ENCODE data around the gene RFC2. TPM values are rescaled to one million over a fixed set of nuclear protein-coding genes. Genes with fewer than 3 reads are reported as not detected.

Gene RFC2
- total and polyA plus RNA-seq, 2 of the 8 experiments (the other 6 are each of a cell fraction or from before 2014, with no cell fraction given), result 52.9 to 85.4 TPM

DNA sequence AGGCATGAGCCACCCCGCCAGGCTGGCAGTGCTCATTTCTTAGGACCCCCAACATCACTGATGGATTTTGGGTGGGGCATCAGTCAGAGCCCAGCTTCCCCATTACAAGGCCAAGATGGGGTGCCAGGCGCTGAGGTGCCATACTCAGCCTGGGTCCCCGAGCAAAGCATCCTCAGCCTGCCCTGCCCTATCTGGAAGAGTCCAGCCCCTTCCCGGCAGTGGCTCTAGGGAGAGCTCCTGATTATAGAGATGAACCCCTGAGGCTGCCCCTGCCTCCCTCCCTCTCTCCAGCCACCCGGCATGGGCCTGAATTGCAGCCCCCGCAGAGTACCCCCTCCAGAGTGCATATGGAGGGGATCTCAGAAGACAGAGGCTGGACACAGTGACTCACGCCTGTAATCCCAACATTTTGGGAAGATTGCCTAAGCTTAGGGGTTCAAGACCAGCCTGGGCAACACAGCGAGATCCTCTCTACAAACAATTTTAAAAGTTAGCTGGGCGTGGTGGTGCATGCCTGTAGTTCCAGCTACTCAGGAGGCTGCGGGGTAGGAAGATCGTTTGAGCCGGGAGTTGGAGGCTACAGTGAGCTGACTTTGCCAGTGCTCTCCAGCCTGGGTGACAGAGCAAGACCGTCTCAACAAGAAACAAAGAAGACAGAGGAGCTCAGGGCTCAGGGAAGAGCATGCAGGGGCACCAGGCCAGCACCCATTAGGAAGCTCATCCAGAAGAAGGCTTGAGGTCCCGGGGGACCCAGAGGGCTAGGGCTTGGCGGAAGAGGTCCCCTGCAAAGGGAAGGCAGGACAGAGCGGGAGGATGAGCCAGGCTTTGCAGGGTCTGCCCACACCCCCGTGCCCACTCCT is 31.1 kb downstream of the RFC2 start:
- Histone ChIP-seq H2BK120ac (replicated peaks; ENCODE audit: low read depth, low read length) (no peak overlapping the region), H2BK12ac (ENCODE audit: low read depth, low read length) (peak overlapping the region; percentile 9; the same call in 1 of the 2 replicates), H3K79me2 (ENCODE audit: control insufficient read depth in 1 of 2, insufficient read depth in 2 of 2, low read length in 2 of 2) (no peaks in the 10 kb centered on the region), H3K14ac (ENCODE audit: insufficient read length) (no peak overlapping the region), H3K27me3 (replicated peaks in 1 of 4; ENCODE audit: control insufficient read depth in 3 of 4, extremely low read depth in 1 of 4, insufficient read depth in 3 of 4, low read length in 3 of 4) (no peaks in the 10 kb centered on the region), H4K8ac (ENCODE audit: extremely low read depth, insufficient read depth, low read length) (no peak overlapping the region), H4K20me1 (replicated peaks in 1 of 2; ENCODE audit: control insufficient read depth in 1 of 2, insufficient read depth in 2 of 2, low read length in 2 of 2) (peaks cover 0 to 6% of the 10 kb centered on the region in 2 experiments), H3K4me2 (ENCODE audit: insufficient read depth in 1 of 2, low read depth in 2 of 2, low read length in 2 of 2) (no peak overlapping the region), H3K18ac (ENCODE audit: extremely low read depth, low read length) (no peak overlapping the region), H4K91ac (replicated peaks; ENCODE audit: insufficient read length, low read length) (no peak overlapping the region), H2BK15ac (ENCODE audit: low read length) (no peak overlapping the region), H2BK5ac (ENCODE audit: low read depth, low read length) (no peak overlapping the region), H3K9ac (replicated peaks in 1 of 4; ENCODE audit: extremely low read depth in 1 of 4, low read depth in 3 of 4, low read length in 3 of 4) (no peak overlapping the region), H3K4me3 (ENCODE audit: extremely low read depth in 1 of 4, insufficient read depth in 2 of 4, low read depth in 3 of 4, low read length in 4 of 4) (no peak overlapping the region), H2AFZ (ENCODE audit: low read length) (no peak overlapping the region), H3K4me1 (replicated peaks in 1 of 4; ENCODE audit: control insufficient read depth in 3 of 4, insufficient read depth in 4 of 4, low read length in 3 of 4) (peaks cover 0 to 2% (median 0%) of the 10 kb centered on the region in 4 experiments; a peak in 3 of 7 replicates), H3K4ac (replicated peaks; ENCODE audit: insufficient read length, low read depth, low read length) (no peak overlapping the region), H3K79me1 (ENCODE audit: low read depth, low read length) (no peaks in the 10 kb centered on the region), H2BK20ac (ENCODE audit: low read length) (no peak overlapping the region), H3K36me3 (ENCODE audit: control insufficient read depth in 2 of 4, insufficient read depth in 4 of 4, low read length in 3 of 4) (peaks cover 0 to 10% (median 2%) of the 10 kb centered on the region in 4 experiments; a peak in 3 of 8 replicates), H3K27ac (ENCODE audit: low read depth, low read length) (no peak overlapping the region; the same call in 1 of the 2 replicates), H3K56ac (replicated peaks; ENCODE audit: insufficient read length, low read depth, low read length) (no peak overlapping the region), H3K23ac (ENCODE audit: insufficient read length) (no peak overlapping the region), H3K9me3 (ENCODE audit: insufficient read depth in 2 of 2, low read depth in 1 of 2, low read length in 1 of 2) (no peaks in the 10 kb centered on the region), H2AK5ac (ENCODE audit: low read depth, low read length) (no peak overlapping the region), H4K5ac (ENCODE audit: insufficient read length, low read depth, low read length) (no peak overlapping the region), H3K23me2 (ENCODE audit: low read depth, low read length) (no peaks in the 10 kb centered on the region)
- 89% methylated on average over 17 of the region's 17 CpGs; no CpG with 5 or more reads in 1 of the 2 experiments for WGBS, 2 experiments (ENCODE audit: extremely low coverage in 1 of 2, insufficient coverage in 1 of 2, insufficient read length in 1 of 2, insufficient replicate concordance in 2 of 2, low coverage in 1 of 2, low lambda C conversion rate in 2 of 2, missing lambda C conversion rate in 1 of 2)
- FAIRE-seq, result no peak
- ChIA-PET POLR2A (ENCODE audit: partially characterized antibody) (interaction anchor here (0.6 to 3.6 kb wide), 8 partner anchors 9 to 147 kb away, joined by 3 to 19 read pairs (median 4); partner anchors contain the start of gene LAT2), CTCF (ENCODE audit: partially characterized antibody) (interaction anchor here (0.6 to 8.3 kb wide), 7 partner anchors 16 to 217 kb away, joined by 3 to 71 read pairs (median 3); no protein-coding TSS in a partner anchor)
- DNase-seq (ENCODE audit: low read depth in 1 of 2, low spot score in 2 of 2), result no peak
- TF ChIP-seq GABPA (IDR thresholded peaks at IDR 0.05; ENCODE audit: borderline replicate concordance, insufficient read depth, low read length), result no peak
- no peak for TF ChIP-seq EGR1 (IDR thresholded peaks at IDR 0.05; ENCODE audit: borderline replicate concordance, low read depth, low read length)
- no peak for TF ChIP-seq KDM1A (IDR thresholded peaks at IDR 0.05; ENCODE audit: borderline replicate concordance, low read length)
- TF ChIP-seq SRF (IDR thresholded peaks at IDR 0.05; ENCODE audit: low read depth, low read length), result no peak
- TF ChIP-seq SIN3A (conservative IDR thresholded peaks at IDR 0.05 in 1 of 2, IDR thresholded peaks at IDR 0.05 in 1 of 2; ENCODE audit: low read depth in 1 of 2, low read length in 2 of 2), result no peak
- no peak for TF ChIP-seq EZH2 (IDR thresholded peaks at IDR 0.05; ENCODE audit: low read depth, low read length, severe bottlenecking)
- TF ChIP-seq PHF8 (conservative IDR thresholded peaks at IDR 0.05; ENCODE audit: low read depth, low read length), result no peak
- no peak for TF ChIP-seq SIX5 (IDR thresholded peaks at IDR 0.05; ENCODE audit: low read depth, low read length)
- no peak for TF ChIP-seq KDM5A (IDR thresholded peaks at IDR 0.05; ENCODE audit: low read length)
- no peak for TF ChIP-seq CTBP2 (IDR thresholded peaks at IDR 0.05; ENCODE audit: borderline replicate concordance, insufficient read depth, insufficient read length, low read length)
- no peak for TF ChIP-seq KDM4A (IDR thresholded peaks at IDR 0.05; ENCODE audit: low read depth, low read length, severe bottlenecking)

All from H1 (cell line).